ENCODE data around the gene C15orf40. TPM values are rescaled to one million over a fixed set of nuclear protein-coding genes. Genes with fewer than 3 reads are reported as not detected.

The C15orf40 gene
- total and polyA plus RNA-seq, 2 of the 13 experiments (the other 11 are each of a cell fraction or from before 2014, with no cell fraction given), result 24.0 to 26.3 TPM

DNA sequence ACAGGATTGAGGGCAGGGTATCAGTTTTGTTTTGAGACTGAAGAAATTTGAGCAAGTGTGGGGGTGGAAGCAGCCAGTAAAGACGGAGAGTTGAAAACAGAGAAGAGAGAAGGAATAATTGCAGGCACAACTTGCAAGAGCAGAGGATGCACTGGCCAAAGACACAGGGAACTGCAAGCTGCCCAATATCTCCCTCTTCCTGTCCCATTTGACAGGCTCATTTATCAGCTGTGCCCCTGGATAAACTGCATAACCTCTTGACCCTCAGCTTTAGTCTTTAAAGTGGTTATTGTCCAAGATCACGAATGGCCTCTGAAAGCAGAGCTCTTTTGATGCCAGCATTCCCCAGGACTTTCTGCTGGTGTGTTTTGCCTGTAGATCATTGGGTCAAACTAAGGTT lies 30.5 kb downstream of the C15orf40 start:
- no peaks in the 10 kb centered on the region for H3K9me3 ChIP-seq (ENCODE audit: low read length)
- no peaks in the 10 kb centered on the region for H3K27me3 ChIP-seq (ENCODE audit: control insufficient read depth in 1 of 2, insufficient read depth in 2 of 2, low read length in 2 of 2)
- POLR2A ChIA-PET, result no interaction called here
- BruUV-seq (replicated peaks), result no TSS peak
- FAIRE-seq (no peak), ATAC-seq (no peak), DNase-seq (ENCODE audit: low spot score) (no peak)
- WGBS (ENCODE audit: low lambda C conversion rate), result 76% methylated on average over 2 of the region's 2 CpGs
- H3K4me3 ChIP-seq (replicated peaks in 1 of 3; ENCODE audit: insufficient read depth in 1 of 3, low read depth in 2 of 3, low read length in 3 of 3), result no peak overlapping the region
- H3K36me3 ChIP-seq (replicated peaks in 1 of 2; ENCODE audit: control insufficient read depth in 1 of 2, insufficient read depth in 2 of 2, low read length in 2 of 2), result no peaks in the 10 kb centered on the region
- no peak overlapping the region for H3K27ac ChIP-seq (ENCODE audit: extremely low read length, insufficient read depth, low read length)
- in situ Hi-C loops (cut with HindIII; ENCODE audit: extremely low pct_ligation_motif_present, low pct_unique_long_range_greater_than_20kb), result loop anchor here (10.0 kb wide), 1 partner anchor 126 kb away; no protein-coding TSS in a partner anchor
- H3K4me2 ChIP-seq (ENCODE audit: low read depth, low read length), result no peak overlapping the region
- H2AFZ ChIP-seq (ENCODE audit: low read length), result no peak overlapping the region
- no peak overlapping the region for H3K9ac ChIP-seq (ENCODE audit: insufficient read depth, low read depth, low read length)
- CTCF ChIA-PET (ENCODE audit: low intra/inter-chr PET ratio, low total read pairs), result no interaction called here
- intact Hi-C loops (cut with micrococcal nuclease; ENCODE audit: unreplicated experiment), result no loop called here
- no peaks in the 10 kb centered on the region for H3K79me2 ChIP-seq (ENCODE audit: insufficient read depth, low read length)
- no peaks in the 10 kb centered on the region for H4K20me1 ChIP-seq (ENCODE audit: insufficient read depth, low read length)
- H3K4me1 ChIP-seq (ENCODE audit: insufficient read depth, low read length), result peaks cover 15% of the 10 kb centered on the region
- TF ChIP-seq MEF2D (CRISPR knock-in tag; IDR thresholded peaks at IDR 0.05) (no peak), SUZ12 (IDR thresholded peaks at IDR 0.05; ENCODE audit: low read depth, low read length) (no peak), NCOA5 (CRISPR knock-in tag; IDR thresholded peaks at IDR 0.05) (no peak), RBM39 (IDR thresholded peaks at IDR 0.05; ENCODE audit: low read depth, low read length, poor library complexity, severe bottlenecking) (no peak)
- TF ChIP-seq, protein P1, sequence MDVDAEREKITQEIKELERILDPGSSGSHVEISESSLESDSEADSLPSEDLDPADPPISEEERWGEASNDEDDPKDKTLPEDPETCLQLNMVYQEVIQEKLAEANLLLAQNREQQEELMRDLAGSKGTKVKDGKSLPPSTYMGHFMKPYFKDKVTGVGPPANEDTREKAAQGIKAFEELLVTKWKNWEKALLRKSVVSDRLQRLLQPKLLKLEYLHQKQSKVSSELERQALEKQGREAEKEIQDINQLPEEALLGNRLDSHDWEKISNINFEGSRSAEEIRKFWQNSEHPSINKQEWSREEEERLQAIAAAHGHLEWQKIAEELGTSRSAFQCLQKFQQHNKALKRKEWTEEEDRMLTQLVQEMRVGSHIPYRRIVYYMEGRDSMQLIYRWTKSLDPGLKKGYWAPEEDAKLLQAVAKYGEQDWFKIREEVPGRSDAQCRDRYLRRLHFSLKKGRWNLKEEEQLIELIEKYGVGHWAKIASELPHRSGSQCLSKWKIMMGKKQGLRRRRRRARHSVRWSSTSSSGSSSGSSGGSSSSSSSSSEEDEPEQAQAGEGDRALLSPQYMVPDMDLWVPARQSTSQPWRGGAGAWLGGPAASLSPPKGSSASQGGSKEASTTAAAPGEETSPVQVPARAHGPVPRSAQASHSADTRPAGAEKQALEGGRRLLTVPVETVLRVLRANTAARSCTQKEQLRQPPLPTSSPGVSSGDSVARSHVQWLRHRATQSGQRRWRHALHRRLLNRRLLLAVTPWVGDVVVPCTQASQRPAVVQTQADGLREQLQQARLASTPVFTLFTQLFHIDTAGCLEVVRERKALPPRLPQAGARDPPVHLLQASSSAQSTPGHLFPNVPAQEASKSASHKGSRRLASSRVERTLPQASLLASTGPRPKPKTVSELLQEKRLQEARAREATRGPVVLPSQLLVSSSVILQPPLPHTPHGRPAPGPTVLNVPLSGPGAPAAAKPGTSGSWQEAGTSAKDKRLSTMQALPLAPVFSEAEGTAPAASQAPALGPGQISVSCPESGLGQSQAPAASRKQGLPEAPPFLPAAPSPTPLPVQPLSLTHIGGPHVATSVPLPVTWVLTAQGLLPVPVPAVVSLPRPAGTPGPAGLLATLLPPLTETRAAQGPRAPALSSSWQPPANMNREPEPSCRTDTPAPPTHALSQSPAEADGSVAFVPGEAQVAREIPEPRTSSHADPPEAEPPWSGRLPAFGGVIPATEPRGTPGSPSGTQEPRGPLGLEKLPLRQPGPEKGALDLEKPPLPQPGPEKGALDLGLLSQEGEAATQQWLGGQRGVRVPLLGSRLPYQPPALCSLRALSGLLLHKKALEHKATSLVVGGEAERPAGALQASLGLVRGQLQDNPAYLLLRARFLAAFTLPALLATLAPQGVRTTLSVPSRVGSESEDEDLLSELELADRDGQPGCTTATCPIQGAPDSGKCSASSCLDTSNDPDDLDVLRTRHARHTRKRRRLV (CRISPR knock-in tag; IDR thresholded peaks at IDR 0.05), result no peak

Measured in HepG2 (cell line).